GM18909 (cell line): ENCODE data around the gene MARCHF3.
A peak's percentile ranks its signal among the peaks of the same experiment; 100 is the strongest.
"Not testable (repeated sequence)": the region's sequence is repeated elsewhere in the genome, so short reads cannot be mapped to it uniquely, and the experiment has no call there.

Source experiments
- ATAC-seq: cut with Tn5 transposase; IDR thresholded peaks from one replicate; pipeline ENCODE4 v1.9.1; 2021; ENCODE audit warnings: mild to moderate bottlenecking; ENCODE audit not compliant: unreplicated experiment, poor library complexity

MARCHF3 gene

GRCh38 chr5:126963822-126964375 is 66.5 kb downstream of the MARCHF3 start:
- ATAC-seq: no peak

- peak; percentile 60 for ATAC-seq
Observed at GRCh38 chr5:126961702-126962101, 68.7 kb downstream of the MARCHF3 start.

DNA sequence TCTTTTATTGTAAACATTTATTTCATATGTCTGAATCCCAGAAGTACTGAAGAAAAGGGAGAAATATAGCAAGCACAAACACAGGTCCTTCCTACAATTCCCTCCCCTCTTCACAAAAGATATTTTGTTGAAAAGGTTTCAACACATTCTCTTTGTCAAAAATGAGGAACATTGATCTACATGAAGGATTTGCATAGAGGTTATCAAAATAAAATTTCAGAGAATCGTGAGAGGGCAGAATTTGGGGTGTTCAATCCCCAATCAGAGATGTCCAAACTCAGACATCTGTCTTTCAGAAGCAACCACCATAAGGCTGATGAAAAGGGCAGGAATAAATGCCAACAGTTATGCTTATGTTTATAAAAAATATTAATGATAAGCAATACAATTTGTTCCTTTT is 69.2 kb downstream of the MARCHF3 start:
- ATAC-seq: no peak

GRCh38 chr5:126959188-126959587 is 71.2 kb downstream of the MARCHF3 start:
- no peak for ATAC-seq

- no peak for ATAC-seq
Observed at GRCh38 chr5:126956991-126957390, 73.4 kb downstream of the MARCHF3 start.

GRCh38 chr5:126954981-126955380 is 75.4 kb downstream of the MARCHF3 start:
- ATAC-seq: no peak

- no peak for ATAC-seq
Observed at GRCh38 chr5:126953640-126954039, 76.7 kb downstream of the MARCHF3 start.

DNA sequence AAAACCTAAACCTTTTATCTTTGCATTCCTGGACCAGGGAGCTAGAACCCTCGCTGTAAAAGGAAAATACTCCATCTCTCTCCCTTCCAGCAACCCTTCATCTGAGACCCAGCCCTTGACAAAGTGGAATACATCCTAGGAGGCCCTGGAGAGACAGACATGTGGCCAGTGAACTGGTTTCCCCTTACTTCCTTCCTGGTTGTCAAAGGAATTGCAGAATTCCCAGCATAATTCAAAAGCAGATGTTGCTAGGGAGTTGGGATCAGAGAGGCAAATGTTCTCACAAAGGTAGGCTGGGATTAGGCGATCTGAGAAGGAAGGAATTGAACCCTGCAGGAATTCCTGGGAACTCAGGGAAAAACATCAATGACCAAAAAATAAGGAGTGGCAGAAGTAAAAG is 80.9 kb downstream of the MARCHF3 start:
- no peak for ATAC-seq

DNA sequence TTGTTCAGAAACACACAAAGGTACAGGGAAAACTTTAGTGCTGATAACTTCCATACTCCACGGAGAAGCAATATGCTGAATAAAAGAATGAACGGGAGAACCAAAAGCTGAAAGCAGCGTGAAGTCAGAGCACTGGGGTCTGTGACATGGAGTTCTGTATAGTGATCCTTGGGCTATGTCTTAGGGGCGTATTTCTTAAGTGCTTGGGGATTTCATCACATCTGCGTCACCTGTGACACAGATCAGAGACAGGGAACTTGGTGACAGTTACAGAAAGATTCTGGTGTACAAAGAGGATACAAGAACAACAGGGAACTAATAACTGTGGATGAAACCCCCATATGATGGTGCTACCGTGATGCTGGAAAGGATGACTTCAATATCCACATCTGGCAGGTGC is 81.9 kb downstream of the MARCHF3 start:
- no peak for ATAC-seq

- ATAC-seq: peak; percentile 18
Observed at GRCh38 chr5:126948011-126948355, 82.4 kb downstream of the MARCHF3 start.

GRCh38 chr5:126947146-126948010 is 83.0 kb downstream of the MARCHF3 start:
- peak; percentile 93 for ATAC-seq

GRCh38 chr5:126942908-126943307 is 87.5 kb downstream of the MARCHF3 start:
- ATAC-seq: not testable (repeated sequence)

DNA sequence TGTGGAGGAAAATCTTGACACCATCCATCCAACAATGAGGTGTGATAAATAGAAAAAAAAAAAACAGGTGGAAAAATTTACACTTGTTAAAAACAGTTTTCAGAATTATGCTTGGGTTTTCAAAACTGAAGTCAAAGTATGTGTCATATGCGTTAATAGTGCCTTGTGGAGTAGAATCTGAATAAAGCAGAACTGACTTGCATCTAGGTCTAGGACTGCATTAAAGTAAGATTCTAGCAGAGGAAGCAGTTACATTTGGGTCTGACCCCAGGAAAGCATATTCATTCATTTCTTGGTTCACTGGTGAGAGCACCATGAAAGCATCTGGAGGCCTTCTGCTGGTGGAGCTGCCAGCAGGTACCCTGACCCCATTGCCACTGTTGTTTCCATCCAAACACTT is 89.0 kb downstream of the MARCHF3 start:
- ATAC-seq: no peak

GRCh38 chr5:126939887-126940286 is 90.5 kb downstream of the MARCHF3 start:
- ATAC-seq: no peak

- ATAC-seq: no peak
Observed at GRCh38 chr5:126938466-126938865, 91.9 kb downstream of the MARCHF3 start.

GRCh38 chr5:126937771-126938170 is 92.6 kb downstream of the MARCHF3 start:
- ATAC-seq: no peak

DNA sequence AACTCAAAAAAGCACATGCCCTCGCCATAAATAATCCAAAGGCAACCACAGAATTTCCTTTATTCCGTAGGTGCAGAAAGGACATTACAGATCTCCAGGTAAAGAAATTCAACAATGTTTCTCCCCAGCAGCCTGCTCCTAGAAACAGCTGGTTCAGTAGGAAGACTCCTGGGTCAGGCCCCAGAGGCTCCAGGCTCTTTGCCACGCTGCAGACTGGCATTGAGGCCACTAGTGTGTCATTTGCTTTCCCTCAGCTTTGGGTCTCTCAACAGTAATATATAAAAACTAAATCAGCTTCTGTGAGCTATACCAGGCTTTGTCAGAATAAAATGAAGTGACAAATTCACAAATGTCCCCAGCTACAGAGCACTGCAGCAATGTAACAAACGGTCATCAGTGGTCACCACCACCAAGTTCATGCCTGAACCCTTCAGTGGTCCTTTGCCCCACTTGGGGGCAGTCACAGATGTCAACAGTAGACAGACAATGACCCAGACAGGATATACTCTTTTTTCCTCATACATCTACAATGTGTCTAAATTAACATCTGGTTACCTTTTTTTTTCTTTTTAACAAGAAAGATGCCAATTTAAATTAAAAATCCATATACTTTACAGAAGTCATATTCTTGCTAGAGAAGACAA is 93.5 kb downstream of the MARCHF3 start:
- ATAC-seq: no peak

DNA sequence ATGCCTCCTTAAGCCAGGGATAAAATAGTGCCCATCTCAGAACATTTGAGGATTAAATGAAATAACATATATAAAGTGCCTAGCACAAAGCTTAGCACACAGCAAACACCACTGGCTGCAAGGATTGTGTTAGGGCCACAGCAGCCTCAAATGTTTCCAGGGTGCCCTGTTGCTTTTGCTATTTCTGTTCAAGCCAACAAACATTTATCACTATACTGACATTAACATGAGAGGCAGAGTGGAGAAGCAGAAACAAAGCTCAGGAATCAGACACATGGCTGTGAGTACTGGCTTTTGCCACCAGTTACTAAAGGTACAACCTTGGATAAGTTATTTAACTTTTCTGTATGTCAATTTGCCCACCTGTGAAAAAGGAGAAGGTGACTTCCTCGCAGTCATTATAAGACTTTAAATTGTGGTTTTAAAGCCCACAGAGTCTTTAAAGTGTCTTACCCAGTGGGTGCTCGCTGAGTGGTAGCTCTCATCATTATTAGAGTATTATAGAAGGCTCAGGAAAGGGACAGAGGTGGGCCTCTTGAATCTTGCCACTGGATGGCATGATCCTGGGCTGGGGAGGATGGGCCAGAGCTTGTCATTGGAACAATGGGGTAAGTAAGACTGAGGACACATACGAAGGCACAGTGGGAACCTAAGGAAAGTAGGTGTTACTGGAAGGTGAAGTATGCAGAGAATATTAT is 98.2 kb downstream of the MARCHF3 start:
- no peak for ATAC-seq

DNA sequence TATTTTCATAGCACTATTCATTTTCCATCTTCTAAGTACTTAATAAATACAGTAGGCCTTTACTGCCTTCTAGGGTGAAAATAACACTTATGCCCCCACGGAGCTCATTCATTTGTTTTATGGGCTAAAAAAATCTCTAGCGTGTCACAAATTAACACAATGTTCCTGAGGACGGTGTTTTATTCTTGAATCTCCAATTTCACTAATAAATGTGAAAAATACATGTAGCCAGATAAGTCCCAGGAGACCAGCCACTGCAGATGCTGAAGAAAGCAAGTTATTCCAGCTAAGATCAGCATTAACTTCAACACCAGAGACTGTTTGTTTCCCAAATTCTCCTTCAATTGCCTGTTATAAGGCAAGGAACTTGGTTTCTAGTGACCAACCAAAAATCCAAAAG is 102.3 kb downstream of the MARCHF3 start:
- ATAC-seq: no peak

DNA sequence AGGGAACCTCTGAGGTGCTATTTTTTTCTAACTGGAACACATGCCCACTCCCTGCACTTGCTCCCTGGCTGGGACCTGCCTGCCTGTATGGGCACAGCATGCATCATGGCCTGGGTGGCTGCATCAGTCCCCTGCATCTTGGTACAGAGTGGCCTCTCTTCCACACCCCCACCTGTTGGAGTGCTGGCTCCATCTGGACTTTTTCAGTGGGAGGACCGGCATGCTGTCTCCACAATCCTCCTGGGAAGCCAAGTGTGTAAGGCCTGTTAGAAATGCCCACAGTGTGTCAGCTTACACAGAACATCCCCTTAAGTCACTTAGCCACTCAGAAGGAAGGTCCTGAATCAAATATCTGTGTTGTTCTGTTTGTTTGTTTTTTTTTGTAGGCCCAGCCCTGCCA is 102.9 kb downstream of the MARCHF3 start:
- no peak for ATAC-seq

DNA sequence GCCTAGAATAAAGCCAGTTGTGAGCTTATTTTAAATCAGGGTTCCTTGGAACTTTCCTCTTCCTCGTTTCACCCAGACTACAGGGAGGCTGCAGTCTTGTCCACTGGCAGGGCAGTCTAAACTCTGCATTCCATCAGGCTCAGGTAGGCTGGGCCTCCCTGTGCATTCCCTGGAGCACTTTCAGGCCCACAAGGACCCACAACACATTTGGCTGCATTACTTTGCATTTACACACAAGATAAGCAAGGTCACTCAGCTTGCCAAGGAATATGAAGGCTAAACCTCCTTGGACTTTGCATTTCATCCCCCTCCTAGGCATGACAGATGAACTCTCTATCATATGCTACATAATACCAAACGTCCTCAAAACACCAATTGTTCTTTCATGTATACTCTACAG is 104.2 kb downstream of the MARCHF3 start:
- no peak for ATAC-seq
